HG02798 (cell line): Measurements from ENCODE around the gene CLDN15.
"Not testable (repeated sequence)": the region's sequence is repeated elsewhere in the genome, so short reads cannot be mapped to it uniquely, and the experiment has no call there.

Experiments
- ATAC-seq: cut with Tn5 transposase; IDR thresholded peaks from one replicate; pipeline ENCODE4 v1.9.1; 2021; ENCODE audit warnings: mild to moderate bottlenecking; ENCODE audit not compliant: unreplicated experiment, poor library complexity

The CLDN15 gene

GRCh38 chr7:101225650-101226049 is 12.0 kb downstream of the CLDN15 start:
- no peak for ATAC-seq

GRCh38 chr7:101223528-101223927 is 14.1 kb downstream of the CLDN15 start:
- ATAC-seq = no peak

- no peak for ATAC-seq
Measured at GRCh38 chr7:101222275-101222830, 15.2 kb downstream of the CLDN15 start.

GRCh38 chr7:101220295-101220694 is 17.3 kb downstream of the CLDN15 start:
- no peak for ATAC-seq

- ATAC-seq = no peak
Measured at GRCh38 chr7:101218236-101219125, 19.1 kb downstream of the CLDN15 start.

- ATAC-seq = peak; percentile 79
Measured at GRCh38 chr7:101217388-101218235, 20.0 kb downstream of the CLDN15 start, which contains the start of the genes PLOD3 and ZNHIT1. TSS of gene PLOD3 (minus strand) at chr7:101217581. CDS start at chr7:101217274, 307 bp downstream. TSS of gene ZNHIT1 (plus strand) at chr7:101218165. CDS start at chr7:101218196, 31 bp downstream.

GRCh38 chr7:101216860-101217387 is 20.7 kb downstream of the CLDN15 start:
- ATAC-seq = peak; percentile 17

GRCh38 chr7:101216001-101216859 is 21.4 kb downstream of the CLDN15 start:
- ATAC-seq = no peak

- ATAC-seq = no peak
Measured at GRCh38 chr7:101212014-101212413, 25.6 kb downstream of the CLDN15 start.

GRCh38 chr7:101211501-101211900 is 26.1 kb downstream of the CLDN15 start:
- no peak for ATAC-seq

GRCh38 chr7:101210143-101210542 is 27.5 kb downstream of the CLDN15 start:
- ATAC-seq = no peak

- ATAC-seq = no peak
Measured at GRCh38 chr7:101208794-101209193, 28.8 kb downstream of the CLDN15 start.

GRCh38 chr7:101207459-101207858 is 30.1 kb downstream of the CLDN15 start:
- no peak for ATAC-seq

GRCh38 chr7:101206665-101207042 is 30.9 kb downstream of the CLDN15 start:
- no peak for ATAC-seq

- no peak for ATAC-seq
Measured at GRCh38 chr7:101205901-101206664, 31.5 kb downstream of the CLDN15 start.

- not testable (repeated sequence) for ATAC-seq
Measured at GRCh38 chr7:101203740-101204738, 33.6 kb downstream of the CLDN15 start.

- no peak for ATAC-seq
Measured at GRCh38 chr7:101202603-101202918, 35.0 kb downstream of the CLDN15 start.
